Measurements from ENCODE around the gene SSBP2.
"Not testable (repeated sequence)": the region's sequence is repeated elsewhere in the genome, so short reads cannot be mapped to it uniquely, and the experiment has no call there.

Gene SSBP2

GRCh38 chr5:81435023-81435422, 315.9 kb downstream of the SSBP2 start:
- DNase-seq (ENCODE audit: low read depth in 1 of 2, low spot score in 1 of 2), result no peak

GRCh38 chr5:81429985-81430384, 320.9 kb downstream of the SSBP2 start:
- DNase-seq (ENCODE audit: low read depth in 1 of 2, low spot score in 1 of 2), result no peak

- no peak for DNase-seq (ENCODE audit: low read depth in 1 of 2, low spot score in 1 of 2)
These were observed 321.5 kb downstream of the SSBP2 start for GRCh38 chr5:81429363-81429762.

- no peak for DNase-seq (ENCODE audit: low read depth in 1 of 2, low spot score in 1 of 2)
These were observed 322.0 kb downstream of the SSBP2 start for GRCh38 chr5:81428861-81429260.

GRCh38 chr5:81428446-81428845, 322.5 kb downstream of the SSBP2 start:
- no peak for DNase-seq (ENCODE audit: low read depth in 1 of 2, low spot score in 1 of 2)

- no peak for DNase-seq (ENCODE audit: low read depth in 1 of 2, low spot score in 1 of 2)
These were observed 323.3 kb downstream of the SSBP2 start for GRCh38 chr5:81427566-81427965.

- no peak for DNase-seq (ENCODE audit: low read depth in 1 of 2, low spot score in 1 of 2)
These were observed 324.4 kb downstream of the SSBP2 start for GRCh38 chr5:81426359-81427030.

GRCh38 chr5:81425569-81425968, 325.3 kb downstream of the SSBP2 start:
- no peak for DNase-seq (ENCODE audit: low read depth in 1 of 2, low spot score in 1 of 2)

- no peak for DNase-seq (ENCODE audit: low read depth in 1 of 2, low spot score in 1 of 2)
These were observed 326.2 kb downstream of the SSBP2 start for GRCh38 chr5:81424728-81425127.

- no peak for DNase-seq (ENCODE audit: low read depth in 1 of 2, low spot score in 1 of 2)
These were observed 328.2 kb downstream of the SSBP2 start for GRCh38 chr5:81422671-81423070.

- no peak for DNase-seq (ENCODE audit: low read depth in 1 of 2, low spot score in 1 of 2)
These were observed 330.7 kb downstream of the SSBP2 start for GRCh38 chr5:81420039-81420667.

GRCh38 chr5:81418606-81419005, 332.3 kb downstream of the SSBP2 start:
- no peak for DNase-seq (ENCODE audit: low read depth in 1 of 2, low spot score in 1 of 2)

GRCh38 chr5:81417052-81417451, 333.8 kb downstream of the SSBP2 start:
- no peak for DNase-seq (ENCODE audit: low read depth in 1 of 2, low spot score in 1 of 2)

- no peak for DNase-seq (ENCODE audit: low read depth in 1 of 2, low spot score in 1 of 2)
These were observed 341.0 kb downstream of the SSBP2 start for GRCh38 chr5:81409896-81410295.

- no peak for DNase-seq (ENCODE audit: low read depth in 1 of 2, low spot score in 1 of 2)
These were observed 341.5 kb downstream of the SSBP2 start for GRCh38 chr5:81409361-81409760.

- DNase-seq (ENCODE audit: low read depth in 1 of 2, low spot score in 1 of 2), result no peak
These were observed 342.4 kb downstream of the SSBP2 start for GRCh38 chr5:81408496-81408895.

- DNase-seq (ENCODE audit: low read depth in 1 of 2, low spot score in 1 of 2), result not testable (repeated sequence)
These were observed 343.1 kb downstream of the SSBP2 start for GRCh38 chr5:81407811-81408210.

- DNase-seq (ENCODE audit: low read depth in 1 of 2, low spot score in 1 of 2), result no peak
These were observed 345.6 kb downstream of the SSBP2 start for GRCh38 chr5:81405126-81405891.

GRCh38 chr5:81402192-81402930, 348.5 kb downstream of the SSBP2 start:
- no peak for DNase-seq (ENCODE audit: low read depth in 1 of 2, low spot score in 1 of 2)

- DNase-seq (ENCODE audit: low read depth in 1 of 2, low spot score in 1 of 2), result no peak
These were observed 349.6 kb downstream of the SSBP2 start for GRCh38 chr5:81401266-81401665.

- DNase-seq (ENCODE audit: low read depth in 1 of 2, low spot score in 1 of 2), result no peak
These were observed 350.5 kb downstream of the SSBP2 start for GRCh38 chr5:81400375-81400774.

- DNase-seq (ENCODE audit: low read depth in 1 of 2, low spot score in 1 of 2), result no peak
These were observed 352.2 kb downstream of the SSBP2 start for GRCh38 chr5:81398741-81399140.

All from activated T-helper 1 cell treated with anti-CD3 and anti-CD28 coated beads, Interleukin-2, amount 50 U/mL, for 16 hours (primary cell).